OCI-LY1 (cell line): ENCODE data around the gene SCRN1.
A peak's percentile ranks its signal among the peaks of the same experiment; 100 is the strongest.

Experiments used
- H2AFZ ChIP-seq: fragments of 200-600 bp; sonication (generic), shearing (Covaris generic); 2 replicates; pipeline ENCODE4 v1.6.0; 2014; ENCODE audit warnings: antibody characterized with exemption, mild to moderate bottlenecking, low read length
- H3F3A ChIP-seq: fragments of 200-600 bp; sonication (generic), shearing (Covaris generic); 2 replicates; pipeline ENCODE4 v1.6.0; 2014; ENCODE audit warnings: mild to moderate bottlenecking, antibody characterized with exemption, low read length, moderate library complexity; ENCODE audit not compliant: insufficient read depth
- H3K27ac ChIP-seq: fragments of 200-600 bp; sonication (generic); 2 replicates; pipeline ENCODE4 v1.5.1; 2014; ENCODE audit warnings: low read length, mixed run types, mild to moderate bottlenecking, low read depth; ENCODE audit not compliant: poor library complexity, severe bottlenecking
- H3K27me3 ChIP-seq: fragments of 200-600 bp; sonication (generic); 2 replicates; pipeline ENCODE4 v1.6.0; 2014; ENCODE audit warnings: antibody characterized with exemption, mild to moderate bottlenecking, low read length, moderate library complexity; ENCODE audit not compliant: insufficient read depth
- H3K36me3 ChIP-seq: fragments of 200-600 bp; sonication (generic); 2 replicates; pipeline ENCODE4 v1.6.1; 2014; ENCODE audit warnings: mild to moderate bottlenecking, antibody characterized with exemption, low read length, moderate library complexity, mixed read lengths; ENCODE audit not compliant: insufficient read depth
- H3K4me1 ChIP-seq: fragments of 200-600 bp; sonication (generic); 2 replicates; pipeline ENCODE4 v1.5.1; 2014; ENCODE audit warnings: mild to moderate bottlenecking, low read length, moderate library complexity; ENCODE audit not compliant: insufficient read depth, severe bottlenecking
- H3K4me2 ChIP-seq: fragments of 200-600 bp; sonication (generic), shearing (Covaris generic); 2 replicates; pipeline ENCODE4 v1.6.1; 2014; ENCODE audit warnings: low read length
- H3K4me3 ChIP-seq: fragments of 200-600 bp; sonication (generic); 2 replicates; pipeline ENCODE4 v1.5.1; 2014; ENCODE audit warnings: low read length, low read depth, mild to moderate bottlenecking, mixed read lengths; ENCODE audit not compliant: poor library complexity, severe bottlenecking
- H3K79me2 ChIP-seq: fragments of 200-600 bp; shearing (Covaris generic); 2 replicates; pipeline ENCODE4 v1.6.1; 2016; ENCODE audit warnings: mixed run types, low read length, mixed read lengths; ENCODE audit not compliant: insufficient read depth
- H3K9ac ChIP-seq: fragments of 200-600 bp; sonication (generic), shearing (Covaris generic); 2 replicates; pipeline ENCODE4 v1.6.1; 2014; ENCODE audit warnings: mild to moderate bottlenecking, low read length, mixed read lengths
- H3K9me2 ChIP-seq: fragments of 200-600 bp; sonication (generic), shearing (Covaris generic); 2 replicates; pipeline ENCODE4 v1.6.1; 2014; ENCODE audit warnings: low read depth, mild to moderate bottlenecking, low read length, mixed read lengths
- H3K9me3 ChIP-seq: fragments of 200-600 bp; shearing (Covaris generic); 2 replicates; pipeline ENCODE4 v1.6.1; 2014; ENCODE audit warnings: low read length, mixed read lengths
- H4K20me1 ChIP-seq: fragments of 200-600 bp; sonication (generic), shearing (Covaris generic); 2 replicates; pipeline ENCODE4 v1.6.0; 2016; ENCODE audit warnings: mild to moderate bottlenecking, low read length; ENCODE audit not compliant: insufficient read depth
- CTCF ChIP-seq: fragments of 200-600 bp; sonication (generic), shearing (Covaris generic); IDR thresholded peaks from 2 replicates; pipeline ENCODE4 v1.5.1; 2017; ENCODE audit warnings: mild to moderate bottlenecking, antibody characterized with exemption, low read length, moderate library complexity, mixed read lengths
- EZH2 ChIP-seq: fragments of 200-600 bp; sonication (generic), shearing (Covaris generic); IDR thresholded peaks from 2 replicates; pipeline ENCODE4 v1.8.0; 2017; ENCODE audit warnings: borderline replicate concordance, mixed run types, mild to moderate bottlenecking, antibody characterized with exemption, low read length, moderate library complexity, mixed read lengths

SCRN1 gene

GRCh38 chr7:30028749-30029635, 39.4 kb upstream of the SCRN1 start:
- Histone ChIP-seq H3K9ac (peak overlapping the region; percentile 63), H3K27me3 (no peaks in the 10 kb centered on the region), H3K9me2 (no peaks in the 10 kb centered on the region), H3K4me1 (peaks cover 38% of the 10 kb centered on the region), H3K79me2 (peaks cover 12% of the 10 kb centered on the region), H3K36me3 (peaks cover 3% of the 10 kb centered on the region), H3K4me2 (peak overlapping the region; percentile 81), H3K4me3 (peak overlapping the region; percentile 76), H3F3A (no peaks in the 10 kb centered on the region), H4K20me1 (no peaks in the 10 kb centered on the region), H3K9me3 (0 out of 2 replicates have a peak, but pooled peaks cover 2% of the 10 kb centered on the region), H3K27ac (no peak overlapping the region), H2AFZ (peak overlapping the region; percentile 5; the same call in 1 of the 2 replicates)
- no peak for TF ChIP-seq CTCF
- TF ChIP-seq EZH2: no peak

- H3K4me1 ChIP-seq: peaks cover 38% of the 10 kb centered on the region
- peaks cover 12% of the 10 kb centered on the region for H3K79me2 ChIP-seq
- 0 out of 2 replicates have a peak, but pooled peaks cover 3% of the 10 kb centered on the region for H3K9me3 ChIP-seq
- no peaks in the 10 kb centered on the region for H3F3A ChIP-seq
- H3K4me2 ChIP-seq: peak within 1 kb of the TSS; percentile 81
- no peaks in the 10 kb centered on the region for H4K20me1 ChIP-seq
- no peaks in the 10 kb centered on the region for H3K27me3 ChIP-seq
- H2AFZ ChIP-seq: peak within 1 kb of the TSS; percentile 47
- peaks cover 10% of the 10 kb centered on the region for H3K36me3 ChIP-seq
- H3K9me2 ChIP-seq: no peaks in the 10 kb centered on the region
- peak within 1 kb of the TSS; percentile 80 for H3K27ac ChIP-seq
- peak within 1 kb of the TSS; percentile 76 for H3K4me3 ChIP-seq
- peak within 1 kb of the TSS; percentile 70 for H3K9ac ChIP-seq
- TF ChIP-seq EZH2 (no peak), CTCF (no peak)
Measured at GRCh38 chr7:30028216-30028748, 38.7 kb upstream of the SCRN1 start, which contains the start of gene PLEKHA8. PLEKHA8 (plus strand) TSS chr7:30028412; CDS start chr7:30028763, 351 bp downstream.

- Histone ChIP-seq H2AFZ (peak overlapping the region; percentile 47), H3F3A (no peaks in the 10 kb centered on the region), H3K9me3 (0 out of 2 replicates have a peak, but pooled peaks cover 3% of the 10 kb centered on the region), H4K20me1 (no peaks in the 10 kb centered on the region), H3K79me2 (peaks cover 12% of the 10 kb centered on the region), H3K4me2 (peak overlapping the region; percentile 81), H3K4me3 (peak overlapping the region; percentile 76), H3K27ac (peak overlapping the region; percentile 80), H3K27me3 (no peaks in the 10 kb centered on the region), H3K9ac (peak overlapping the region; percentile 70), H3K9me2 (no peaks in the 10 kb centered on the region), H3K4me1 (peaks cover 38% of the 10 kb centered on the region), H3K36me3 (peaks cover 13% of the 10 kb centered on the region)
- TF ChIP-seq CTCF (no peak), EZH2 (no peak)
Measured at GRCh38 chr7:30027740-30028215, 38.2 kb upstream of the SCRN1 start.
